ENCODE data around the gene TAF7.
"Not testable (repeated sequence)": the region's sequence is repeated elsewhere in the genome, so short reads cannot be mapped to it uniquely, and the experiment has no call there.

The TAF7 gene

GRCh38 chr5:141332571-141332970 lies 12.0 kb upstream of the TAF7 start:
- DNase-seq: not testable (repeated sequence)

- DNase-seq: peak; percentile 41
These were observed 9.9 kb upstream of the TAF7 start, which contains the start of gene PCDHGA1 for GRCh38 chr5:141330299-141331080. Gene PCDHGA1 (plus strand): TSS chr5:141330514.

GRCh38 chr5:141328231-141328630 lies 7.6 kb upstream of the TAF7 start:
- no peak for DNase-seq

GRCh38 chr5:141326088-141326854 lies 5.7 kb upstream of the TAF7 start:
- DNase-seq: no peak

GRCh38 chr5:141322261-141322660 lies 1.7 kb upstream of the TAF7 start:
- no peak for DNase-seq

- DNase-seq: no peak
These were observed 885 bp downstream of the TAF7 start for GRCh38 chr5:141319699-141320098.

GRCh38 chr5:141319202-141319601 lies 1.4 kb downstream of the TAF7 start:
- no peak for DNase-seq

- not testable (repeated sequence) for DNase-seq
These were observed 3.6 kb downstream of the TAF7 start for GRCh38 chr5:141316963-141317362.

- no peak for DNase-seq
These were observed 6.9 kb downstream of the TAF7 start for GRCh38 chr5:141313711-141314110.

GRCh38 chr5:141306630-141307029 lies 14.0 kb downstream of the TAF7 start:
- no peak for DNase-seq

GRCh38 chr5:141303756-141304155 lies 16.8 kb downstream of the TAF7 start, which contains the start of gene SLC25A2:
Gene SLC25A2 (minus strand): TSS chr5:141304049. CDS start chr5:141303865, 184 bp downstream.
- DNase-seq: no peak

- DNase-seq: no peak
These were observed 22.2 kb downstream of the TAF7 start for GRCh38 chr5:141298376-141298775.

GRCh38 chr5:141272906-141273305 lies 47.7 kb downstream of the TAF7 start:
- DNase-seq: no peak

- DNase-seq: no peak
These were observed 51.4 kb downstream of the TAF7 start for GRCh38 chr5:141269195-141269594.
